Panc1 (cell line): ENCODE data around the gene ADGRV1. TPM values are rescaled to one million over a fixed set of nuclear protein-coding genes. Genes with fewer than 3 reads are reported as not detected.

ENCODE experiments used
- ATAC-seq: fragments of 200-7000 bp; cut with Tn5 transposase; 2 replicates; pipeline ENCODE4 v1.9.1; 2020; ENCODE audit warnings: mild to moderate bottlenecking, moderate library complexity
- BruUV-seq: library from RNA; stranded (reverse); fragments of 400-500 nt; replicated peaks from 2 replicates; lab custom pipeline; 2021; lab: Mats Ljungman, UMichigan
- CTCF ChIA-PET: fragments of 300-600 bp; sonication (Branson Sonifier 250); formaldehyde crosslinking; loops from one replicate; lab custom pipeline; 2022; ENCODE audit warnings: antibody characterized with exemption; lab: Charles Lee
- POLR2A ChIA-PET: fragments of 300-600 bp; sonication (Branson Sonifier 250); formaldehyde crosslinking; loops from one replicate; lab custom pipeline; 2022; ENCODE audit warnings: antibody characterized with exemption; lab: Charles Lee
- DNase-seq: peaks from one replicate; pipeline ENCODE4 v3.0.0-alpha.2; 2010; ENCODE audit warnings: low read depth, low spot score
- H3K27ac ChIP-seq: 2 replicates; pipeline ENCODE4 v1.5.1; 2011; ENCODE audit warnings: mild to moderate bottlenecking, low read length, inconsistent platforms
- H3K27me3 ChIP-seq: fragments of 200-500 bp; sonication (Bioruptor generic); 2 replicates; pipeline ENCODE4 v1.6.0; 2014; ENCODE audit warnings: low read length, inconsistent platforms; ENCODE audit not compliant: control insufficient read depth, insufficient read depth
- H3K36me3 ChIP-seq: fragments of 200-500 bp; sonication (Bioruptor generic); 2 replicates; pipeline ENCODE4 v1.5.1; 2014; ENCODE audit warnings: inconsistent platforms, mild to moderate bottlenecking, low read length, moderate library complexity; ENCODE audit not compliant: control insufficient read depth, insufficient read depth
- H3K4me1 ChIP-seq: 2 replicates; pipeline ENCODE4 v1.5.1; 2011; ENCODE audit warnings: inconsistent platforms, mild to moderate bottlenecking, low read length, moderate library complexity; ENCODE audit not compliant: control insufficient read depth, insufficient read depth
- H3K4me3 ChIP-seq, 2 experiments: 2 replicates each; pipeline ENCODE4 v1.5.1; 2011 to 2012; ENCODE audit warnings: low read depth in 2 of 2, low read length in 2 of 2, mild to moderate bottlenecking in 2 of 2, inconsistent platforms in 1 of 2, moderate library complexity in 1 of 2
- H3K9me3 ChIP-seq: fragments of 200-500 bp; sonication (Bioruptor generic); 2 replicates; pipeline ENCODE4 v1.5.1; 2014; ENCODE audit warnings: low read depth, mild to moderate bottlenecking, inconsistent platforms, low read length, moderate library complexity; ENCODE audit not compliant: control insufficient read depth, insufficient read depth
- CTCF ChIP-seq: fragments of 450-650 bp; IDR thresholded peaks from 2 replicates; pipeline ENCODE4 v1.5.1; 2017; ENCODE audit warnings: mild to moderate bottlenecking
- POLR2AphosphoS5 ChIP-seq: IDR thresholded peaks from 2 replicates; pipeline ENCODE4 v1.6.1; 2012; ENCODE audit warnings: mild to moderate bottlenecking, low read depth, low read length, moderate library complexity
- REST ChIP-seq, 2 experiments: IDR thresholded peaks; 2 replicates each; pipeline ENCODE4 v1.6.1; 2011 to 2012; ENCODE audit warnings: low read depth in 2 of 2, control low read depth in 1 of 2, low read length in 1 of 2, mild to moderate bottlenecking in 1 of 2, moderate library complexity in 1 of 2; ENCODE audit not compliant: insufficient read depth in 1 of 2
- SIN3A ChIP-seq: IDR thresholded peaks from 2 replicates; pipeline ENCODE4 v1.6.1; 2012; ENCODE audit warnings: low read depth, mild to moderate bottlenecking, low read length, moderate library complexity, borderline replicate concordance; ENCODE audit not compliant: insufficient read depth
- TCF7L2 ChIP-seq: IDR thresholded peaks from 2 replicates; pipeline ENCODE4 v1.6.1; 2011; ENCODE audit warnings: mild to moderate bottlenecking, low read depth, low read length, inconsistent platforms
- in situ Hi-C: cut with HindIII; loops from 2 replicates; pipeline ENCODE4 v1.10.0; 2016; ENCODE audit warnings: low sequenced_read_pairs, low pct_unique_long_range_greater_than_20kb
- intact Hi-C: fragments of 100-400 bp; cut with micrococcal nuclease; formaldehyde crosslinking; loops from one replicate; pipeline ENCODE4 v1.10.0; 2022; ENCODE audit not compliant: unreplicated experiment
- total RNA-seq: library from RNA; stranded (reverse); gene quantifications from one replicate; pipeline ENCODE4 v1.2.1, GENCODE V29; 2021; ENCODE audit not compliant: unreplicated experiment

Gene ADGRV1
- total RNA-seq, 1 experiment from 2014 or later: 0.49 TPM

GRCh38 chr5:91166059-91166807, 607.6 kb downstream of the ADGRV1 start:
- in situ Hi-C loops (no loop called here), intact Hi-C loops (no loop called here)
- H3K27ac ChIP-seq: no peak overlapping the region
- TF ChIP-seq REST (IDR thresholded peaks at IDR 0.05; ENCODE audit: insufficient read depth in 1 of 2, low read depth in 2 of 2, low read length in 1 of 2) (no peak), SIN3A (no peak), TCF7L2 (no peak), CTCF (no peak), POLR2AphosphoS5 (no peak)
- no peak for ATAC-seq
- ChIA-PET CTCF (no interaction called here), POLR2A (no interaction called here)
- H3K27me3 ChIP-seq: no peaks in the 10 kb centered on the region
- no peak for DNase-seq
- no peak overlapping the region for H3K4me3 ChIP-seq
- H3K9me3 ChIP-seq: no peaks in the 10 kb centered on the region
- BruUV-seq: no TSS peak
- H3K4me1 ChIP-seq: peaks cover 9% of the 10 kb centered on the region
- H3K36me3 ChIP-seq: no peaks in the 10 kb centered on the region

GRCh38 chr5:91168859-91169258, 610.3 kb downstream of the ADGRV1 start:
- in situ Hi-C loops (no loop called here), intact Hi-C loops (no loop called here)
- H3K27ac ChIP-seq: no peak overlapping the region
- DNase-seq (no peak), ATAC-seq (no peak)
- ChIA-PET POLR2A (no interaction called here), CTCF (no interaction called here)
- no peak overlapping the region for H3K4me3 ChIP-seq
- H3K36me3 ChIP-seq: no peaks in the 10 kb centered on the region
- no peaks in the 10 kb centered on the region for H3K4me1 ChIP-seq
- BruUV-seq: no TSS peak
- no peaks in the 10 kb centered on the region for H3K27me3 ChIP-seq
- no peaks in the 10 kb centered on the region for H3K9me3 ChIP-seq
- TF ChIP-seq POLR2AphosphoS5 (no peak), CTCF (no peak), SIN3A (no peak), REST (IDR thresholded peaks at IDR 0.05; ENCODE audit: insufficient read depth in 1 of 2, low read depth in 2 of 2, low read length in 1 of 2) (no peak), TCF7L2 (no peak)
